ENCODE results near the gene KRTAP16-1.
A peak's percentile ranks its signal among the peaks of the same experiment; 100 is the strongest.

The KRTAP16-1 gene

GRCh38 chr17:41324180-41325075 is 15.3 kb upstream of the KRTAP16-1 start:
- TF ChIP-seq, protein P1, sequence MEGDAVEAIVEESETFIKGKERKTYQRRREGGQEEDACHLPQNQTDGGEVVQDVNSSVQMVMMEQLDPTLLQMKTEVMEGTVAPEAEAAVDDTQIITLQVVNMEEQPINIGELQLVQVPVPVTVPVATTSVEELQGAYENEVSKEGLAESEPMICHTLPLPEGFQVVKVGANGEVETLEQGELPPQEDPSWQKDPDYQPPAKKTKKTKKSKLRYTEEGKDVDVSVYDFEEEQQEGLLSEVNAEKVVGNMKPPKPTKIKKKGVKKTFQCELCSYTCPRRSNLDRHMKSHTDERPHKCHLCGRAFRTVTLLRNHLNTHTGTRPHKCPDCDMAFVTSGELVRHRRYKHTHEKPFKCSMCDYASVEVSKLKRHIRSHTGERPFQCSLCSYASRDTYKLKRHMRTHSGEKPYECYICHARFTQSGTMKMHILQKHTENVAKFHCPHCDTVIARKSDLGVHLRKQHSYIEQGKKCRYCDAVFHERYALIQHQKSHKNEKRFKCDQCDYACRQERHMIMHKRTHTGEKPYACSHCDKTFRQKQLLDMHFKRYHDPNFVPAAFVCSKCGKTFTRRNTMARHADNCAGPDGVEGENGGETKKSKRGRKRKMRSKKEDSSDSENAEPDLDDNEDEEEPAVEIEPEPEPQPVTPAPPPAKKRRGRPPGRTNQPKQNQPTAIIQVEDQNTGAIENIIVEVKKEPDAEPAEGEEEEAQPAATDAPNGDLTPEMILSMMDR (conservative IDR thresholded peaks at IDR 0.05; ENCODE audit: low read depth, low read length), result peak; percentile 57
- no peak for DNase-seq (ENCODE audit: low read depth)
- no peak overlapping the region for H3K4me3 ChIP-seq (ENCODE audit: low read length)

DNA sequence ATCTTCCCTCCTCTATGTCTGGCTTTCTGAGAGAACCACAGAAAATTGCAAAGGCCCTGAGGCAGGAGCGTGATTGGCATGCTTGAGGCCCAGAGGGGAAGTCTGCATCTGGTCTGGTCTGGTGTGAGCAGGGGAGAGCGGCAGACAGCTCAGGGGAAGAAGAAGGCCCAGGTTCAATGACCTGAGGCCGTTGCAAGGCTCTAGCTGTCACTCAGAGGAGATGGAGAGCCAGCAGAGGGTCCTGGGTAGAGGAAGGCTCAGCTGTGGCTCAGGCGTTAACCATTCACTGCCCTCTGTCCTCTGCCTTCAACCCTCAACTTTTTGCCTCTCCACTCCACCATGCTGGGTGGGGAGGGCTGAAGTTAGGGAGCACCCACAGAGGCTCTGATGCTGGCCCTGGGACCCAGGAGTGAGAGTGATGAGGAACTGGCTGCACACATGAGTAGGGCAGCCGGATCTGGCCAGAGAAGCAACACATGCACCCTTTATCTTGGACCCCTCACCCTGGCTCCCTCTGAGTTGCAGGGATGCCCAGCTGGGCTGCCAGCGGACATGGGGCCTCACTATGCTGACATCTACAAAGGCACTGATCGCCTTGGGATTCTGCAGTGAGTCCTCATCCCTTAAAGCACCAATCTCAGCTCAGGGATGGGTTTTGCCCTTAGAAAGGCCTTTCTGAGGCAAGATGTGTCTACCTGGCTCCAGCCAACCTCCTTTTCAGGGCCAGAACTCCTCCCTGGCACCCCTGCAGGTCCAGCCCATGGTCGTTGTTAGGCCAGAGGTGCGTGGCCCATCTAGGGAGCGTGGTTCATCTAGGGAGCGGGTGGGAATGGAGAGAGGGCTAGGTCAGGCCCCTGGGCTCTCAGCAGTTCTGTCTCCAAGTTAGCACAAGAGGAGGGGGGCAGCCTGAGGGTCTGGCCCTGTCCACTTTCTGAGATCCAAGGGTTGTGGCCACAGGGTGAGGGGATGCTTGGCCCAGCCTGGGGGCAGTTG is 14.1 kb upstream of the KRTAP16-1 start:
- no peak for DNase-seq (ENCODE audit: low read depth)
- TF ChIP-seq, protein P1 (conservative IDR thresholded peaks at IDR 0.05; ENCODE audit: low read depth, low read length), result no peak
- H3K4me3 ChIP-seq (ENCODE audit: low read length), result no peak overlapping the region

DNA sequence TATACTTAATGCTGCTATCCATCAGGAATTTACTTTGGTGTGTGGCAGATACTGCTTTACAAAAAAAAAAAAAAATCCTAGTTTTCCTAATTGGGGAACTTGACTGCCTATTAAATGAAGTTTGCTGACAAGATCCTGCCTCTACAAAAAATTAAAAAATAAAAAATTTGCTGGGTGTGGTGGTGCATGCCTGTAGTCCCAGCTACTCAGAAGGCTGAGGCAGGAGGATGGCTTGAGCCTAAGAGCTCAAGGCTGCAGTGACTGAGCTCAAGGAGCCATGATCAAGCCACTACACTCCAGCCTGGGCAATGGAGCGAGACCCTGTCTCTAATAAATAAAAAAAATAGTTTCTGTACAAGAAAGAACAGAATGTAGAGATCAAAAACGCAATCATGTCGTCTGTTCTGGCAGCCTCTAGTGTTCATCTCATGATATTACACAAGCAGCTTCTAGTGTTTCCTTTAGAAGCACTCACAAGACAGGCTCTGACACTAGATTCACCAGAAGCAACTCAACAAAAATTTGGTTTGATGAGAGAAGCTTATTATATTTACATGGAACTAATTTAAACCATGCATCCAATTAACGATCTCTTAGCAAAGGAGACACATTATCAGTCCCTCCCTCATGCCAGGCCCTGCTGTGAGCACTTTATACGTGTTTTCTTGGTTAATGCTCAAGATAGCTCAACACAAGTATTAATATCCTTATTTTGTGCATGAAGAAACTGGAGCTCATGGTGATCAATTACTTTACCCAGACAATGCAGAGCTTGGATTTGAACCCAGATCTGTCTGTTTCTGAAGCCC is 13.2 kb upstream of the KRTAP16-1 start:
- H3K4me3 ChIP-seq (ENCODE audit: low read length), result no peak overlapping the region
- peak; percentile 15 for DNase-seq (ENCODE audit: low read depth)
- TF ChIP-seq, protein P1 (conservative IDR thresholded peaks at IDR 0.05; ENCODE audit: low read depth, low read length), result peak; percentile 92

- no peak overlapping the region for H3K4me3 ChIP-seq (ENCODE audit: low read length)
- DNase-seq (ENCODE audit: low read depth), result no peak
- TF ChIP-seq, protein P1 (conservative IDR thresholded peaks at IDR 0.05; ENCODE audit: low read depth, low read length), result no peak
Observed at GRCh38 chr17:41318231-41318630, 9.1 kb upstream of the KRTAP16-1 start.

GRCh38 chr17:41315814-41316445 is 6.8 kb upstream of the KRTAP16-1 start:
- TF ChIP-seq, protein P1 (conservative IDR thresholded peaks at IDR 0.05; ENCODE audit: low read depth, low read length), result no peak
- DNase-seq (ENCODE audit: low read depth), result no peak
- H3K4me3 ChIP-seq (ENCODE audit: low read length), result no peak overlapping the region

DNA sequence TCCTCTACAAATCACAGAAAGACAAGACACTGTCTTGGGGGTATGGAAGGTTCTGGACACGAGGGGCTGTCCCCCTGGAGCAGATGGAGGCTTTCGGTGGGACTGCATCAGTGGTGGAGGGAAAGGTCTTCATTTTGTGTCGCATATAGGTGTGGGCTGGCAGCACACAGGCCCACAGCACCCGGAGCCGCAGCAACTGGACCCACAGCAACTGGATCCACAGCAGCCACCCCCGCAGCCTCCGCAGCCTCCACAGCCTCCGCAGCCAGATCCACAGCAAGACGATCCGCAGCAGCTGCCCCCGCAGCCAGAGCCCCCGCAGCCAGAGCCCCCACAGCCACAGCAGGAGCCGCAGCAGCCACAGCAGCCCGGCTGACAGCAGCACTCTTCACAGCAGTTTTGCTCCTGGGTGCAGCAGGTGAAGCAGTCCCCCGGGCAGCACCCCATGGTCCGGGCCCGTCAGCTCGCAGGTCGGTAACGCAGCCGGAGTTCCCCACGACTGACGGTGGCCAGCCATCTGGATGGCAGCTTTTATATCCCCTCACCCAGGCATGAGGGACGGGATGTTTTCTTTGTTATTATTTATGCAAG is 6.2 kb upstream of the KRTAP16-1 start, which contains the start of gene KRTAP17-1:
TSS of gene KRTAP17-1 (minus strand) at position 507 of the 591 bp plus-strand sequence. CDS start at position 447, 60 bp downstream.
- TF ChIP-seq, protein P1 (conservative IDR thresholded peaks at IDR 0.05; ENCODE audit: low read depth, low read length), result no peak
- no peak for DNase-seq (ENCODE audit: low read depth)
- no peak within 1 kb of the TSS for H3K4me3 ChIP-seq (ENCODE audit: low read length)

All from retinal pigment epithelial cell (primary cell).